NB4 (cell line): Measurements from ENCODE around the gene RFX8.
A peak's percentile ranks its signal among the peaks of the same experiment; 100 is the strongest.
"Not testable (repeated sequence)": the region's sequence is repeated elsewhere in the genome, so short reads cannot be mapped to it uniquely, and the experiment has no call there.

Experiments
- DNase-seq: peaks from one replicate; pipeline ENCODE4 v3.0.0; 2010; ENCODE audit warnings: low read depth
- H3K4me3 ChIP-seq: one replicate; pipeline ENCODE4 v1.5.1; 2011; ENCODE audit warnings: mild to moderate bottlenecking, low read depth, low read length, moderate library complexity
- MYC ChIP-seq: IDR thresholded peaks from 2 replicates; pipeline ENCODE4 v1.6.1; 2011; ENCODE audit warnings: low read depth, low read length
- POLR2A ChIP-seq: IDR thresholded peaks from 2 replicates; pipeline ENCODE4 v1.6.1; 2011; ENCODE audit warnings: mild to moderate bottlenecking; ENCODE audit not compliant: insufficient read length; ENCODE audit errors: extremely low read depth
- TF ChIP-seq, protein P1 (sequence below): IDR thresholded peaks from 2 replicates; pipeline ENCODE4 v1.6.1; 2011; ENCODE audit warnings: low read depth, low read length
- TF ChIP-seq, protein P2 (sequence below): IDR thresholded peaks from one replicate; pipeline ENCODE4 v1.5.1; 2012; ENCODE audit warnings: low read depth, low read length

RFX8 gene

DNA sequence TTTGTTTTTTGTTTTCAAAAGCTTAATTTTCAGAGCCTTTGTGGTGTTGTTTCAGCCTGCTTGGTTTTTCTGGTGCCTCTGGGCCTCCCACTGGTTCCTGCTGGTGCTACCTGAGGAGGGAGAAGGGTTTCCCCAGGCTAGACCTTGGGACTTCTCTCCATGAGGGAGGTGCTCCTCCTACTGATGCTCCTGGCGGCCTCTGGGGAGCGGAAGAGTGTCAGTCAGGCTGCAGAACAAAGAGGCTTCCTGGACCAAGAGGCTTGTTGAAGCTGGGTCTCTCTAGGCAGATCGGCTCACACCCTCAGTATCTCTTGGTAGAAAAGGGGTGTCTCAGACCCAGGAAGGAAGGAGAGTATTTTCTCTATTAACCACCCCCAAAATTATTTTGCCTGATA is 32.2 kb downstream of the RFX8 start:
- no peak overlapping the region for H3K4me3 ChIP-seq
- TF ChIP-seq POLR2A (no peak), MYC (no peak)
- TF ChIP-seq, protein P1, sequence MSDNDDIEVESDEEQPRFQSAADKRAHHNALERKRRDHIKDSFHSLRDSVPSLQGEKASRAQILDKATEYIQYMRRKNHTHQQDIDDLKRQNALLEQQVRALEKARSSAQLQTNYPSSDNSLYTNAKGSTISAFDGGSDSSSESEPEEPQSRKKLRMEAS = no peak
- TF ChIP-seq, protein P2, sequence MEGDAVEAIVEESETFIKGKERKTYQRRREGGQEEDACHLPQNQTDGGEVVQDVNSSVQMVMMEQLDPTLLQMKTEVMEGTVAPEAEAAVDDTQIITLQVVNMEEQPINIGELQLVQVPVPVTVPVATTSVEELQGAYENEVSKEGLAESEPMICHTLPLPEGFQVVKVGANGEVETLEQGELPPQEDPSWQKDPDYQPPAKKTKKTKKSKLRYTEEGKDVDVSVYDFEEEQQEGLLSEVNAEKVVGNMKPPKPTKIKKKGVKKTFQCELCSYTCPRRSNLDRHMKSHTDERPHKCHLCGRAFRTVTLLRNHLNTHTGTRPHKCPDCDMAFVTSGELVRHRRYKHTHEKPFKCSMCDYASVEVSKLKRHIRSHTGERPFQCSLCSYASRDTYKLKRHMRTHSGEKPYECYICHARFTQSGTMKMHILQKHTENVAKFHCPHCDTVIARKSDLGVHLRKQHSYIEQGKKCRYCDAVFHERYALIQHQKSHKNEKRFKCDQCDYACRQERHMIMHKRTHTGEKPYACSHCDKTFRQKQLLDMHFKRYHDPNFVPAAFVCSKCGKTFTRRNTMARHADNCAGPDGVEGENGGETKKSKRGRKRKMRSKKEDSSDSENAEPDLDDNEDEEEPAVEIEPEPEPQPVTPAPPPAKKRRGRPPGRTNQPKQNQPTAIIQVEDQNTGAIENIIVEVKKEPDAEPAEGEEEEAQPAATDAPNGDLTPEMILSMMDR = no peak
- DNase-seq = no peak

DNA sequence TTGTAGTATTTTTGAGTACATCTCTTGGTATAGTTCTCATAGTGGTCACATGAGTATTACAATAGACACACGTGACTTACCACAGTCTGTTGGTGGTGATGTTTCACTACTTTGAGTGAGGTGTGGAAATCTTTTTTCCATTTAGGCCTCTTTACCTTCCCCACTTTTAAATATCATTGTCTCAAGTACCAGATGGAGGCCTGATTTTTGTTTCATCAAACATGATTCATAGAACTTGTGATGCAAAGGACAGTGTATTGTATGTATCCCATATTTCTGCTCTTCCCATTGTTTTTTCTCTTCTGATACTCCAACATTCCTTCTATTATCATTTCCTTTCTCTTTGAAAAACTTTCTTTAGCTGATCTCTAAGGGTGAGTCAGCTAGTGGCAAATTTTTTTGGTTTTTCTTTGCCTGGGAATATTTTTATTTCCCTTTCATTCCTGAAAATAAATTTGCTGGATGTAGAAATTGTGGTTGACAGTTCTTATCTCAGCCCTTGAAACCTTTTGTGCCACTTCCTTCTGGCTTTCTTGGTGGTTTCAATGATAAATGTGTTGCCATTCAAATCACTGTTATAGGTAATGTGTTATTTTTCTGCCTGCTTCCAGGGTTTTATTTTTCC is 32.8 kb downstream of the RFX8 start:
- H3K4me3 ChIP-seq = no peak overlapping the region
- TF ChIP-seq, protein P1 = peak; percentile 90
- TF ChIP-seq, protein P2 = no peak
- DNase-seq = peak; percentile 84

DNA sequence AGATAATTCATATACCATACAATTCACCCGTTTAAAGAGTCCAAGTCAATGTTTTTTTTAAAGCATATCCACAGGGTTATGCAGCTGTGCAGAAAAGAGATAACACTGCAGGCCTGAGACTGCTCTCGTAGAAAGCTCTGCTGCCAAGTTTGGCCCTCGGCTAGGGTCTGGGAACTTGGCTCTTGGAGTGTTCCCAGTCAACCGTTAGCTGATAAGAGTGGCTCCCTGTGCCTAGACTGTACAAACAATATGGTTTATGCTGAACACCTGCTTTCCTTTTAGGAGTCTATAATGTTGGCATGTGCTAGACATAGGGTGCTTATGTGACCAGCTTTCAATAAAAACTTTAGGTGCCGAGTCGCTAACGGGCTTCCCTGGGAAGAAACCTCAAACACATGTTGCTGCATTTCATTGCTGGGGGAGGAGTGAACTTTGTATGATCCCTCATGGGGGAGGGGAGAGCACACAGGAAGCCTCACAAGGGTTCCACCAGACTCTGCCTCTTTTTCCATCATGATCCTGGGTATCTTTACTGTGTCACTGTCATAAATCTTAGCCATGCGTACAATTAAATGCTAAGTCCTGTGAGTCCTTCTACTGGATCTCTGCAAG is 34.7 kb downstream of the RFX8 start:
- no peak overlapping the region for H3K4me3 ChIP-seq
- peak; percentile 51 for DNase-seq
- TF ChIP-seq, protein P1 = no peak
- TF ChIP-seq MYC (no peak), POLR2A (no peak)
- TF ChIP-seq, protein P2 = no peak

DNA sequence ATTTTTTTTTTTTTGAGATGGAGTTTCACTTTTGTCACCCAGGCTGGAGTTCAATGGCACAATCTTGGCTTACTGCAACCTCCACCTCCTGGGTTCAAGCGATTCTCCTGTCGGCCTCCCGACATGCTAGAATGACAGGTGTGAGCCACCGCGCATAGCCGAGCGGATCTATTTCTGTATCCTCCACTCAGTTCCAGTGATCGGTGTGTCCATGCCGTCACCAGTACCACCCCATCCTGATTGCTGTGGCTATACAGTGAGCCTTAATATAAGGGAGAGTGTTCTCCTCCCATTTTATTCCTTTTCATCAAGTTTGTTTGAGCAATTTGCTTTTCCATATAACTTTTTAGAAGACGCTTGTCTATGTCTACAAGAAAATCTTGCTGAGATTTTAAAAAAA is 35.2 kb downstream of the RFX8 start:
- no peak overlapping the region for H3K4me3 ChIP-seq
- no peak for DNase-seq
- TF ChIP-seq POLR2A (no peak), MYC (no peak)
- TF ChIP-seq, protein P1 = no peak
- TF ChIP-seq, protein P2 = no peak

DNA sequence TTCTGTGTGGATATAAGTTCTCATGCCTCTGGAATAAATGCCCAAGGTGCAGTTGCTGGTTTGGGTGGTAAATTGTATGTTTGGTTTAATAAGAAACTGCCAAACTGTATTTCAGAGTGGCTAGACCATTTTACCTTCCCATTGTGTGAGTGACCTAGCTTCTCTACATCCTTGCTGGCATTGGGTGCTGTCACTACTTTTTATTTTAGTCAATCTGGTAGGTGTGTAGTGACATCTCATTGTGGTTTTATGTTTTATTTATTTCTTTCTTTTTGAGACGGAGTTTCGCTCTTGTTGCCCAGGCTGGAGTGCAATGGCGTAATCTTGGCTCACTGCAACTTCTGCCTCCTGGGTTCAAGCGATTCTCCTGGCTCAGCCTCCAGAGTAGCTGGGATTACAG is 36.4 kb downstream of the RFX8 start:
- H3K4me3 ChIP-seq, DNase-seq: not testable (repeated sequence)

DNA sequence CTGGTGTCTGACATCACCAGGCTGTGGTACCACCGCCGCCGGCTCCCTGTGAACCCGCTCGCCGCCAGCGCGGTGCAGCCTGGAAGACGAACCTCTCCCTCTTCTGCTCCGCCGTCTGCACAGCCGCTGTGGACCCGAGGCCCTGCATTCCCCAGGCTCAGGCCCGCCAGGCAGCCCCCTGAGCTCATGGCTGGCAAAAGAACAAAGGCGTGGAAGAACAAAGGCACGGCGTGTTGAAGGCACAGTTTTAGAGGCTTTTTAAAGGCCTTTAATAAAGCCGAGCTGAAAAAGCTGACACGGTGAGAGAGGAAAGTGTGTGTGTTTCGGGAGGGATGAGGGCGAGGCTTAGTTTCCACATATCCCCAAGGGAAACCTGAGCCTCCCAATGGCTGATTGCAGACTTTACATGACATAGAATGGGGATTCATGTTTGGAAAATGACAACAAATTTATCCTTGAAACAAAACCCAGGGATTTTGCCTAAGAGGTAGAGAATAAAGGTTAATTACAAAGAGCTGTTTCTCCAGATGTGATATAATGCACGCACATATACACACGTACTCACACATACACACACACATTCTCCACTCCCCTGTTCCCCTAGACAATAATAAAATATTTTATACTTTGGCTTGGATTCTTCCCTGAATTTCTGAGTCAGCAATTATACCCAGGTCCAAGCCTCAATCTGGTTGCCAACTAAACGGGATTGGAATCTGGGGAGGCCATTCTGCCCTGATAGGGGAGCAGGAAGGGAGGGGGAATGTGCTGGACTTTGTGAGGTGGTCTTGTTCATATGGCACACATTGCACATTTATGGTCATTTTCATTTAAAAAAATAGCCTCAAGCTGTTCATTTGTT is 39.7 kb downstream of the RFX8 start:
- TF ChIP-seq MYC = no peak
- TF ChIP-seq, protein P2 = no peak
- TF ChIP-seq, protein P1 = no peak
- no peak for TF ChIP-seq POLR2A
- H3K4me3 ChIP-seq = no peak overlapping the region
- DNase-seq = no peak
